HG02588 (cell line): ENCODE data around the gene COL4A4.

Experiments used
- ATAC-seq: cut with Tn5 transposase; IDR thresholded peaks from one replicate; pipeline ENCODE4 v1.9.1; 2021; ENCODE audit warnings: mild to moderate bottlenecking, moderate library complexity; ENCODE audit not compliant: unreplicated experiment

The COL4A4 gene

DNA sequence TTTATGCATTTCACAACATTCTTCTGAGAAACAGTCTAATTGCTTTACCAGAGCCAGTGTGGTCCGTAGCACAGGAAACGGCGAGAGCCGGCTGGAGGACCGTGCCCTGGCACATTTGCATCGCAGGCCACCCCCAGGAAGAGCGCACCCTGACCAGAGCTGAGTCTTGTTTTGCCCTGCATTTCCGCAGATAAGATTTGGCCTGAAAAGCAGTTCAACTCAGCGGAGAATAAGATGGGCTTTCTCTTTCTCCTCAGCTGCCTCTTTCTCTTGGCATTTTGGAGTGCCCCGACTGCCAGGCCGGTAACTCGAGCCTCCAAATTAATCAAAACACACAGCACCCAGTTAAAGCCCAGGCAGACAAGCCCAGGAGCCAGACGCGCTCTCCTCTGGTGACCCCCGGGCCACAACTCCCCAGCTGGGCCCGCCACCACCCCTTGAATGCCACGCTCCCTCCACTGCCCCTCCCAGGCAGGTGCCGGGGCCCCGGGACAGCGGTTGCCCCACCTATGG, 464 bp downstream of the COL4A4 start:
- peak; percentile 67 for ATAC-seq

- no peak for ATAC-seq
Measured at GRCh38 chr2:227161947-227162346, 2.1 kb downstream of the COL4A4 start.

DNA sequence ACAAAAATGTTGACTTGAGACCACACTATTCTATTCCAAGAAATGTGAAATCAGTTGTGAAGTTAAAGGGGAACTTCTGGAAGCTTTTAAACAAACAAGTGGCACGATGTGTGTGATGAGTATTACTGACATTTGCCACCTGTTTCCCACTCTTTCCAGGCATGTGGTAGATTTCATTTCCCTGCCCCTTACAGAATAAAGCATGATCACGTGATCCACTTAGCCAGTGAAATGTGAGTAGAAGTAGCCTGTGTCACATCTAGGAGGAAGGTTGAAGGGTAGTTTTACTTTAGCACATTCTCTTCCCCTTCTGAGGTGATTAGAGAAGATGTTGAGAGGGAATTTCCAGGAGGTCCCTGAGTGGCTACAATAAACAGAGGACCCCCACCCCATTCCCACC, 3.8 kb downstream of the COL4A4 start:
- ATAC-seq: no peak

DNA sequence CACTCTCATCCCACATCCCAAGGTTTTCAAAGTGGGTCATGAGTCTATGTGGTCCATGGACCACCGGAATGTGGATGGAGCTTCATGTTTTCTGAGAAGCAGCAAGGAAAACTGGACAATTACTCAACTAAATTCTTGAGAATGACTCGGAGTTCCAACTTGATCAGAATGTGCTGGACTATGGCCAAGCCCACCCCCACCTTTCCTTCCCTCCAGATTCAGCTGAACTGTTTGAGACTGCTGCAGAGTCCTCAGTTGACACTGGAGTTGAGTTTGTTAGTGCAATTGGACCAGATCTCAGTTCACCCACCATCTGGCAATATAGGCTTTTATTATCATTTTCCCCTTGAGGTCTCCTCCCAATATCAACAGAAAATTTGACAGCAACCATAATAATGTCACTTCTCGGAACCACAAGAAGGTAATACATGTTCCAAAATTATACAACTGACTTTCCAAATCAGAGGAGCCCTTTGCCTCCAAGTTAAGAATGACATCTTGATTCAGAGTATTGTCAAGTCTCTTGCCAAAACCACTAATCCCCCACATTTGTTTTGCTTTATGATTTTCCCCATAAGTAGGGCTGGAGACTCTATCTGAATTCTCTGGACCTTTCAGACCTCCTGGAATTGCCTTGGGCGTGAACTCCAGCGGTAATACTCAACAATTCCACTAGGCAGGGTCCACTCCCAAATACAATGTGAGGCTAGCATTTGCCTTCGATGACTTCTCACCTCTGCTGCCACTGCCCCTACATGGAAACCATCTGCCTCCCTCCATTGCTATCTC, 8.8 kb downstream of the COL4A4 start:
- ATAC-seq: no peak

GRCh38 chr2:227153758-227154486, 10.1 kb downstream of the COL4A4 start:
- ATAC-seq: no peak

DNA sequence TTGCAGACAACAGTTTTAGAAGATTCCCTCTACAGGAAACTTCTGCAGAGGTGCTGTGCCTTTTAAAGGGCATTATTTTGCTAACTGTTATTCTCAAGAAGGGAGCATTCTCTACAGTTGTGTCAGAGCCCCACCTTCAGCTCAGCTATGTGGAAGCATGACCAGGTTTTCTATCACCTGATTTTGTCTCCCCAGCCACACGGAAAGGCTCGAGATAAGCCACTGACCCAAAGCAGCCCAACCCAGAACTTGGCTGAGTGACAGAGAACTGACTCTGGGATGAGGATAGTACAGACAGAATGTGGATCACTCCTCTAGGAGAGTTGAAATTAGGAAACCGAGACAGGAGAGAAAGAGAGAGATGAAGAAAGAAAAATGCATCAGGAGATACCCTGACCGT, 10.7 kb downstream of the COL4A4 start:
- ATAC-seq: no peak

GRCh38 chr2:227152093-227152766, 11.8 kb downstream of the COL4A4 start:
- no peak for ATAC-seq

DNA sequence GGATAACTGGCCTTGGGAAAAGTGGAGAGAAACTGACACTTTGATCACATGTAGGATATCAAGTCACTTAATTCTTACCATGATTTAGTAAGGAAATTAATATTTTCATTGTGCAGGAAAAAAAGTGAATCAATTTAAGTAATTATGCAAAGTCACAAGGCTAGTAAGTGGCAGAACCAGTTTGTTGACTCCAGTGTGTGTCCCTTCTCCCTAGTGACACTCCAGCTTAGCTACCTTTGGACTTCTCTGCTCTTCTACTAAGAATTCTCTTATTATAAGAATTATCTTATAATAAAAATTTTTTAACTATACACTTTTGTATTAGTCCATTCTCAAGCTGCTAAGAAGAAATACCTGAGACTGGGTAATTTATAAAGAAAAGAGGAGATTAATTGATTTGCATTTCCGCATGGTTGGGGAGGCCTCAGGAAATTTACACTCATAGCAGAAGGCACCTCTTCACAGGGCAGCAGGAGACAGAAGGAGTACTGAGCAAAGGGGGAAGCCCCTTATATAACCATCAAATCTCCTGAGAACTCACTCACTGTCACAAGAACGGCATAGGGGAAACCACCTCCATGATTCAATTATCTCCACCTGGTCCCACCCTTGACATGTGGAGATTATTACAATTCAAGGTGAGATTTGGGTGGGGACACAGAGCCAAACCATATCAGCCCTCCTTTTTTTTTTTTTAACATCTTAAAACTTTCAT, 13.6 kb downstream of the COL4A4 start:
- no peak for ATAC-seq

DNA sequence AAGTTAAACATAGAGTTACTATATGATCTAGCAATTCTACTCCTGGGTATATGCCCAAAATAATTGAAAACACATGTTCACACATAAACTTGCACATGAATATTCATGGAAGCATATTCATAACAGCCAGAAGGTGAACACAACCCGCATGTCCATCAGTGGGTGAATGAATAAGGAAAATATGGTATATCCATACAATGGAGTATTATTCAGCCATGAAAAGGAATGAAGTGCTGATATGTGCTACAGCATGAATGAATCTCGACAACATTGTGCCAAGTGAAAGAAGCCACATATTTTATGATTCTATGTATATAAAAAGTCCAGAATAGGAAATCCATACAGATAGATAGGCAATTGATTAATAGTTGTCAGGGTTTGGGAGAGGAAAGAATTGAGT, 15.9 kb downstream of the COL4A4 start:
- no peak for ATAC-seq

DNA sequence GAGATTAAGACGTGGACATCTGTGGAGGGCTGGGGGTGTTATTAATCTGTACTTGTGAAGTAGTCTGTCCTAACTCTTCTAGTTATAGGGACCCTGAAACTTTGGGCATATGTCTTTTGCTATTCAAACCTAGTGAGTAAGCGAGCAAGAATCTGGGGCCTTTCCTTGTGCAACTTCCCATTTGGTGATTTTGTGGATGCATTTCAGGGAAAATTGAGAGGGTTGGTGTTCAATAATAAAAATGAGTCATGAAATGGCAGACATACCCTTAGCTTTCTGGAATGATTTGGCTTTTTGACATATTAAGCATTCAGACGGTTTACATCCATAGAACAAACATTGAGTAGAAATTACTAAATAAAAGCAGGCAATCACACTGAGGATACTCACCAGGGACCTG, 17.0 kb downstream of the COL4A4 start:
- ATAC-seq: no peak

DNA sequence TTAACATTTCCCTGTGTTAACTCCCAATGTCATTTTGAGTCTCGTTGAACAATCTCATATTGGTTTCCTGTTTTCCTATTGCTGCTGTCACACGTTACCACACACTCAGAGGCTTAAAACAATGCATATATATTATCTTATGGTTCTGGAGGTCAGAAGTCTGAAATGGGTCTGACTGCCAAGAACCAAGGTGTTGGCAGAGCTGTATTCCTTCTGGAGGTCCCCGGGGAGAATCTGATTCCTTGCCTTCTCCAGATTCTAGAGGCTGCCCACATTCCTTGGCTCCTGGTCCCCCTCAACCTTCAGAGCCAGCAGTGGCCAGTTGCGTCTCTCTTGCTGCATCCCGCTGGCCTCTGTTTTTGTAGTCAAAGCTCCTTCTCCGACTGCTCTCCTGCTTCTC, 17.5 kb downstream of the COL4A4 start:
- ATAC-seq: no peak

- ATAC-seq: no peak
Measured at GRCh38 chr2:227143895-227144294, 20.1 kb downstream of the COL4A4 start.

- ATAC-seq: no peak
Measured at GRCh38 chr2:227141301-227141700, 22.7 kb downstream of the COL4A4 start.

GRCh38 chr2:227134591-227134990, 29.4 kb downstream of the COL4A4 start:
- ATAC-seq: no peak

DNA sequence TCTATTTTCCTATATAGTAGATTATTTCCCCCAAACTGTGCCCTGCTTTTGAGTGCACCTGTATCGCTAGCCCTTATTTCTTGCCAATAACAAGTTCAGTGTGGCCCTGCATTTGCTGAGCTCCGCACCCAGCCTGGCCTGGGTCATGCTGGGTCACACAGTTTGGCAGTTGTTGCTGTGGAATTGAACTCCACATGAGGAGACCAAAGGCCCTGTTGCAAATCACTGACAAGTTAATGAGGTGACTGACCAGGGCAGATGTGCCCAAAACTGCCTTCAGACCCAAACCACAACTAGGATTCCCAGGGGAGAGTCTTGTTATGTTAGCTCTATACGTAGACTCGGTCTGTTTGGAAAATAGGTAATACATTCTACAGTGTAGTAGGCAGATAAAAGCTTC, 31.0 kb downstream of the COL4A4 start:
- ATAC-seq: no peak

DNA sequence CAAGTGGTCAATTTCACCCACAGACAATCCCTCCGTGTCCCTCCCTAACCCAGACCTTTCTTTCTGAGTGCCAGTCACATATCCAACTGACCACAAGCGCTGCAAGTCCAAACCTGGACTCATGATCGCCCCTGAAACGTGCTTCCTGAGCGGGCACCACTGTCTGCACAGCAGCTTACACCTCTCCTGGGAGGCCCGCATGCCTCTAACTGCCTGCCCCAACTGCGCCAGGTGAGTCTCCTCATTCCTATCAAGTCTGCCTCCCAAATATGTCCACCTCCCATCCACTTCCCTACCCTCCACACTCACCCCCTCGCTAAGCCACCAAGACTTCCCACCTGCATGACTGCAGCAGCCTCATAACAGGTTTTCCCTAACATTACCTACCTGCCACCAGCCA, 33.4 kb downstream of the COL4A4 start:
- no peak for ATAC-seq

DNA sequence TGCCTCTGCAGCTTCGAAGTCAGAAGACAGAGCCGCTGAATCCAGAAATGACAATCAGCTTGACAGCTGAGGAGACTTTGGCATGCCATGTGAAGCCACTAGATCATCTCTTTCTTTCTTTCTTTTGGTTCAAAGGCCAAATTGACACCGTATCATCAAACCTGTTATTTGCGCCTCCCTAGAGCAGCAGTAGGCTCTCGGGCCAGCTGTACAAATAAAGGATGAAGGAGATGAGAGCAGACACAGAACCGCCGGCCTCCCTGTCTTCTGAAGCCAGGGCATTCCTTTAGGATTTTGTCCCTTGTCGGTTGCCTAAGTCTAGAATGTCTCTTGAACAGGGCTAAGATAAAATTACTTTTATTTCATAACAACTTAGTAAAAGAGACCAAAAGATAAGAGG, 36.8 kb downstream of the COL4A4 start:
- ATAC-seq: no peak

GRCh38 chr2:227125506-227125905, 38.5 kb downstream of the COL4A4 start:
- no peak for ATAC-seq

DNA sequence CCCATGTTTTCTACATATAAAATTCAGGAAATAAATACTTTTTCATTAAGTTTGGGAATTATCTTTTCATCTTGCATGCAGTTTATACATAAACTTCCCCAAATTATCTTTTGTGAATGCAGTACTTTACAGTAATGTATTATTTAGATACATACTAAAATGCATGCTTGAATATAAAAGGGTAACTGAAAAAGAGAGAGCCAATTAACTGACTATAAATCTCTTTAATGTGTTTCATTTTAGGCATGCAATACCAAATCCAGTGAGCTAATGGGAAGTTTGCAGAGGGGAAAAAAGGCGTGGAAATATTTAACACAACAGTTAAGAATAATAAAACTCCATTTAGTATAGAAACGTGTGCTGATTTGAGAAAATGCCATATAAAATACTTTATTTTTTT, 39.2 kb downstream of the COL4A4 start:
- no peak for ATAC-seq

- ATAC-seq: no peak
Measured at GRCh38 chr2:227123697-227124096, 40.3 kb downstream of the COL4A4 start.

DNA sequence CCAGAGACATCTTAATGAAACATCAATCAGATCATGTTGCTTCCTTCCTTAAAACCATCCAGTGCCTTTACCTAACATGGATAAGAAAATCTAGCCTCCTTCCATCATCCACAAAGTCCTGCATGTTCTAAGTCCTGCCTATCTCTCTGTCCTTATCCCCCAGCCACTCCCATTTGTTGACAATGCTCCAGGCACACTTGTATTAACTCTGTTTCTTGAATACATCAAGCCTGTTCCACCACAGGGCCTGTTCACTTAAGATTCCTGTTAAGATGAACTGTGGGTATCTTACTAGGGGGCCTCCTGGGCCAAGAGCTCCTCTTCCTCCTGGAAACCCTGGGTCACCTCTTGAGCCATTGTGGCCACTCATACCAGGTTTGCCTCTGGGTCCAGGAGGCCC, 45.7 kb downstream of the COL4A4 start:
- ATAC-seq: no peak
